OCI-M1 (cell line): Measurements from ENCODE around the gene MATK.
A peak's percentile ranks its signal among the peaks of the same experiment; 100 is the strongest.
"Not testable (repeated sequence)": the region's sequence is repeated elsewhere in the genome, so short reads cannot be mapped to it uniquely, and the experiment has no call there.

Experiments used
- DNase-seq: peaks from one replicate; lab custom pipeline; 2025; lab: John Stamatoyannopoulos, UW

MATK gene

GRCh38 chr19:3785938-3786824 lies at the start of gene MATK:
Gene MATK, minus strand, starts transcription at chr19:3786381. Its CDS starts 1,246 bp downstream, at chr19:3785135.
- DNase-seq, result peak; percentile 8

GRCh38 chr19:3835055-3835435 lies 48.9 kb upstream of the MATK start:
- DNase-seq, result no peak

- DNase-seq, result no peak
These were observed 48.3 kb upstream of the MATK start for GRCh38 chr19:3834349-3835054.

GRCh38 chr19:3833578-3834348 lies 47.6 kb upstream of the MATK start:
- no peak for DNase-seq

- no peak for DNase-seq
These were observed 45.8 kb upstream of the MATK start for GRCh38 chr19:3832001-3832400.

- DNase-seq, result no peak
These were observed 45.4 kb upstream of the MATK start for GRCh38 chr19:3831601-3832000.

- DNase-seq, result no peak
These were observed 44.7 kb upstream of the MATK start for GRCh38 chr19:3830621-3831589.

- no peak for DNase-seq
These were observed 41.1 kb upstream of the MATK start for GRCh38 chr19:3827306-3827705.

GRCh38 chr19:3826163-3826562 lies 40.0 kb upstream of the MATK start:
- DNase-seq, result no peak

- DNase-seq, result no peak
These were observed 39.2 kb upstream of the MATK start for GRCh38 chr19:3825286-3825956.

GRCh38 chr19:3823350-3823713 lies 37.2 kb upstream of the MATK start:
- DNase-seq, result no peak

GRCh38 chr19:3822683-3823349 lies 36.6 kb upstream of the MATK start:
- no peak for DNase-seq

- peak; percentile 67 for DNase-seq
These were observed 35.7 kb upstream of the MATK start for GRCh38 chr19:3821857-3822364.

- DNase-seq, result no peak
These were observed 35.0 kb upstream of the MATK start for GRCh38 chr19:3821156-3821555.

GRCh38 chr19:3819989-3820388 lies 33.8 kb upstream of the MATK start:
- DNase-seq, result no peak

GRCh38 chr19:3818918-3819317 lies 32.7 kb upstream of the MATK start:
- no peak for DNase-seq

GRCh38 chr19:3818466-3818865 lies 32.3 kb upstream of the MATK start:
- peak; percentile 3 for DNase-seq

GRCh38 chr19:3817761-3818160 lies 31.6 kb upstream of the MATK start:
- no peak for DNase-seq

GRCh38 chr19:3816566-3817218 lies 30.5 kb upstream of the MATK start:
- DNase-seq, result no peak

GRCh38 chr19:3816148-3816547 lies 30.0 kb upstream of the MATK start:
- DNase-seq, result not testable (repeated sequence)
